ENCODE results near the gene DNAH14.

DNAH14 gene

GRCh38 chr1:225378880-225379279 lies 449.4 kb downstream of the DNAH14 start (continued):
- TF ChIP-seq, protein P1, sequence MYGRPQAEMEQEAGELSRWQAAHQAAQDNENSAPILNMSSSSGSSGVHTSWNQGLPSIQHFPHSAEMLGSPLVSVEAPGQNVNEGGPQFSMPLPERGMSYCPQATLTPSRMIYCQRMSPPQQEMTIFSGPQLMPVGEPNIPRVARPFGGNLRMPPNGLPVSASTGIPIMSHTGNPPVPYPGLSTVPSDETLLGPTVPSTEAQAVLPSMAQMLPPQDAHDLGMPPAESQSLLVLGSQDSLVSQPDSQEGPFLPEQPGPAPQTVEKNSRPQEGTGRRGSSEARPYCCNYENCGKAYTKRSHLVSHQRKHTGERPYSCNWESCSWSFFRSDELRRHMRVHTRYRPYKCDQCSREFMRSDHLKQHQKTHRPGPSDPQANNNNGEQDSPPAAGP (tag by site-specific recombination; IDR thresholded peaks at IDR 0.05), result peak; percentile 78
- peak; percentile 52; the same call in 1 of the 2 replicates for TF ChIP-seq ZXDB (tag by site-specific recombination; IDR thresholded peaks at IDR 0.05)
- TF ChIP-seq ZNF366 (tag by site-specific recombination; conservative IDR thresholded peaks at IDR 0.05), result no peak
- TF ChIP-seq SALL2 (tag by site-specific recombination; IDR thresholded peaks at IDR 0.05; ENCODE audit: borderline replicate concordance), result no peak
- TF ChIP-seq ZNF354C (tag by site-specific recombination; IDR thresholded peaks at IDR 0.05; ENCODE audit: borderline replicate concordance, low read depth), result no peak
- no peak for TF ChIP-seq TRIM28 (IDR thresholded peaks at IDR 0.05; ENCODE audit: borderline replicate concordance, low read length)
- TF ChIP-seq ZBTB17 (tag by site-specific recombination; IDR thresholded peaks at IDR 0.05), result peak; percentile 82
- no peak for TF ChIP-seq ZNF223 (tag by site-specific recombination; IDR thresholded peaks at IDR 0.05)
- TF ChIP-seq ZNF544 (tag by site-specific recombination; IDR thresholded peaks at IDR 0.05), result no peak
- TF ChIP-seq, protein P2, sequence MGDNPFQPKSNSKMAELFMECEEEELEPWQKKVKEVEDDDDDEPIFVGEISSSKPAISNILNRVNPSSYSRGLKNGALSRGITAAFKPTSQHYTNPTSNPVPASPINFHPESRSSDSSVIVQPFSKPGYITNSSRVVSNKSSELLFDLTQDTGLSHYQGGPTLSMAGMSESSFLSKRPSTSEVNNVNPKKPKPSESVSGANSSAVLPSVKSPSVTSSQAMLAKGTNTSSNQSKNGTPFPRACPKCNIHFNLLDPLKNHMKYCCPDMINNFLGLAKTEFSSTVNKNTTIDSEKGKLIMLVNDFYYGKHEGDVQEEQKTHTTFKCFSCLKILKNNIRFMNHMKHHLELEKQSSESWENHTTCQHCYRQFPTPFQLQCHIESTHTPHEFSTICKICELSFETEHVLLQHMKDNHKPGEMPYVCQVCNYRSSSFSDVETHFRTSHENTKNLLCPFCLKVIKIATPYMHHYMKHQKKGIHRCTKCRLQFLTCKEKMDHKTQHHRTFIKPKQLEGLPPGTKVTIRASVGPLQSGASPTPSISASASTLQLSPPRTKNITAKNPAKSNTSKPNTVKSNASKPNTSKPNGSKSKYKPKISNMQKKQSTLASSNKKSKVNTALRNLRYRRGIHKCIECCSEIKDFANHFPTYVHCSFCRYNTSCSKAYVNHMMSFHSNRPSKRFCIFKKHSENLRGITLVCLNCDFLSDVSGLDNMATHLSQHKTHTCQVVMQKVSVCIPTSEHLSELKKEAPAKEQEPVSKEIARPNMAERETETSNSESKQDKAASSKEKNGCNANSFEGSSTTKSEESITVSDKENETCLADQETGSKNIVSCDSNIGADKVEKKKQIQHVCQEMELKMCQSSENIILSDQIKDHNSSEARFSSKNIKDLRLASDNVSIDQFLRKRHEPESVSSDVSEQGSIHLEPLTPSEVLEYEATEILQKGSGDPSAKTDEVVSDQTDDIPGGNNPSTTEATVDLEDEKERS (tag by site-specific recombination; IDR thresholded peaks at IDR 0.05), result no peak
- TF ChIP-seq TSHZ1 (tag by site-specific recombination; IDR thresholded peaks at IDR 0.05; ENCODE audit: borderline replicate concordance), result peak; percentile 57; the same call in 1 of the 2 replicates
- TF ChIP-seq ZNF19 (tag by site-specific recombination; IDR thresholded peaks at IDR 0.05; ENCODE audit: low read depth), result no peak
- TF ChIP-seq, protein P3, sequence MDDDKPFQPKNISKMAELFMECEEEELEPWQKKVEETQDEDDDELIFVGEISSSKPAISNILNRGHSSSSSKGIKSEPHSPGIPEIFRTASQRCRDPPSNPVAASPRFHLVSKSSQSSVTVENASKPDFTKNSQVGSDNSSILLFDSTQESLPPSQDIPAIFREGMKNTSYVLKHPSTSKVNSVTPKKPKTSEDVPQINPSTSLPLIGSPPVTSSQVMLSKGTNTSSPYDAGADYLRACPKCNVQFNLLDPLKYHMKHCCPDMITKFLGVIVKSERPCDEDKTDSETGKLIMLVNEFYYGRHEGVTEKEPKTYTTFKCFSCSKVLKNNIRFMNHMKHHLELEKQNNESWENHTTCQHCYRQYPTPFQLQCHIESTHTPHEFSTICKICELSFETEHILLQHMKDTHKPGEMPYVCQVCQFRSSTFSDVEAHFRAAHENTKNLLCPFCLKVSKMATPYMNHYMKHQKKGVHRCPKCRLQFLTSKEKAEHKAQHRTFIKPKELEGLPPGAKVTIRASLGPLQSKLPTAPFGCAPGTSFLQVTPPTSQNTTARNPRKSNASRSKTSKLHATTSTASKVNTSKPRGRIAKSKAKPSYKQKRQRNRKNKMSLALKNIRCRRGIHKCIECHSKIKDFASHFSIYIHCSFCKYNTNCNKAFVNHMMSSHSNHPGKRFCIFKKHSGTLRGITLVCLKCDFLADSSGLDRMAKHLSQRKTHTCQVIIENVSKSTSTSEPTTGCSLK (tag by site-specific recombination; IDR thresholded peaks at IDR 0.05), result no peak
- peak; percentile 99 for TF ChIP-seq GLIS1 (tag by site-specific recombination; IDR thresholded peaks at IDR 0.05)
- TF ChIP-seq YY2 (tag by site-specific recombination; IDR thresholded peaks at IDR 0.05), result no peak
- TF ChIP-seq ZNF830 (tag by site-specific recombination; IDR thresholded peaks at IDR 0.05; ENCODE audit: low read depth), result no peak
- TF ChIP-seq HOXA7 (CRISPR knock-in tag; IDR thresholded peaks at IDR 0.05; ENCODE audit: borderline replicate concordance), result no peak
- TF ChIP-seq HOXD13 (CRISPR knock-in tag; IDR thresholded peaks at IDR 0.05; ENCODE audit: borderline replicate concordance), result no peak
- no peak for TF ChIP-seq YY1 (tag by site-specific recombination; IDR thresholded peaks at IDR 0.05)
- TF ChIP-seq ZSCAN23 (tag by site-specific recombination; IDR thresholded peaks at IDR 0.05), result no peak
- no peak for TF ChIP-seq ZNF654 (tag by site-specific recombination; IDR thresholded peaks at IDR 0.05; ENCODE audit: low read depth)
- TF ChIP-seq, protein P4, sequence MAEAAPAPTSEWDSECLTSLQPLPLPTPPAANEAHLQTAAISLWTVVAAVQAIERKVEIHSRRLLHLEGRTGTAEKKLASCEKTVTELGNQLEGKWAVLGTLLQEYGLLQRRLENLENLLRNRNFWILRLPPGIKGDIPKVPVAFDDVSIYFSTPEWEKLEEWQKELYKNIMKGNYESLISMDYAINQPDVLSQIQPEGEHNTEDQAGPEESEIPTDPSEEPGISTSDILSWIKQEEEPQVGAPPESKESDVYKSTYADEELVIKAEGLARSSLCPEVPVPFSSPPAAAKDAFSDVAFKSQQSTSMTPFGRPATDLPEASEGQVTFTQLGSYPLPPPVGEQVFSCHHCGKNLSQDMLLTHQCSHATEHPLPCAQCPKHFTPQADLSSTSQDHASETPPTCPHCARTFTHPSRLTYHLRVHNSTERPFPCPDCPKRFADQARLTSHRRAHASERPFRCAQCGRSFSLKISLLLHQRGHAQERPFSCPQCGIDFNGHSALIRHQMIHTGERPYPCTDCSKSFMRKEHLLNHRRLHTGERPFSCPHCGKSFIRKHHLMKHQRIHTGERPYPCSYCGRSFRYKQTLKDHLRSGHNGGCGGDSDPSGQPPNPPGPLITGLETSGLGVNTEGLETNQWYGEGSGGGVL (tag by site-specific recombination; IDR thresholded peaks at IDR 0.05), result peak; percentile 36; the same call in 1 of the 2 replicates
- no peak for TF ChIP-seq ZNF174 (tag by site-specific recombination; IDR thresholded peaks at IDR 0.05)
- TF ChIP-seq PRDM4 (tag by site-specific recombination; IDR thresholded peaks at IDR 0.05), result no peak
- no peak for TF ChIP-seq ZNF837 (tag by site-specific recombination; IDR thresholded peaks at IDR 0.05)
